Measurements from ENCODE around the gene GRAMD1A.

- TF ChIP-seq POLR2AphosphoS5 (IDR thresholded peaks at IDR 0.05; ENCODE audit: borderline replicate concordance, low read depth, low read length), result no peak
- no peak for TF ChIP-seq EZH2 (IDR thresholded peaks at IDR 0.05)
Observed at GRCh38 chr19:35015954-35016351, 15.8 kb downstream of the GRAMD1A start.
